Esophagus squamous epithelium (tissue), 4 donors: ENCODE data around the gene DDA1.

Experiments
- POLR2A ChIP-seq, 4 donors: fragments of 450-650 bp; IDR thresholded peaks; one replicate each; pipeline ENCODE4 v1.6.1; 2017; ENCODE audit warnings: antibody characterized with exemption in 4 of 4, mild to moderate bottlenecking in 4 of 4, moderate library complexity in 3 of 4
- TF ChIP-seq, protein P1 (sequence below), 6 experiments: fragments of 450-650 bp in 4 of 6; fragments of 200-600 bp in 2 of 6; sonication (generic) in 2 of 6; IDR thresholded peaks; one replicate each; pipeline ENCODE4 v1.5.1; 2016 to 2019; ENCODE audit warnings: antibody characterized with exemption in 6 of 6, mild to moderate bottlenecking in 4 of 6, moderate library complexity in 4 of 6

DNA sequence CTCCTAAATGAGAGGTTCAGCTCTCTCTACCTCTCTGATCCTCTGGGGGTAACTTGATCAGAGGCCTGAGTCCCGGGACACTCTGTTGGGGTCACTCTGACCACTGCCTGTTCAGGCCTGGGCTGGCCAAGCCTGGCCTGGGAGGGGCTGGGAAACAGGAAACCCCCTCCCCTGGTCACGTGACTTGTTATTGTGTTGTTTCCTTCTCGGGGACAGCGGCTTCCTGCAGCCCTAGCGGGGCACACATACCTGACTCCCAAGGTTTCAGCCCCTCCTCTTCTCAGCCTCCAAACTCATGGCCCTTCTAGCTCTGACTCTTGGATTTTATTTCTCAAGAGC is 44.8 kb upstream of the DDA1 start, which contains the start of gene USHBP1:
- TF ChIP-seq, protein P1, sequence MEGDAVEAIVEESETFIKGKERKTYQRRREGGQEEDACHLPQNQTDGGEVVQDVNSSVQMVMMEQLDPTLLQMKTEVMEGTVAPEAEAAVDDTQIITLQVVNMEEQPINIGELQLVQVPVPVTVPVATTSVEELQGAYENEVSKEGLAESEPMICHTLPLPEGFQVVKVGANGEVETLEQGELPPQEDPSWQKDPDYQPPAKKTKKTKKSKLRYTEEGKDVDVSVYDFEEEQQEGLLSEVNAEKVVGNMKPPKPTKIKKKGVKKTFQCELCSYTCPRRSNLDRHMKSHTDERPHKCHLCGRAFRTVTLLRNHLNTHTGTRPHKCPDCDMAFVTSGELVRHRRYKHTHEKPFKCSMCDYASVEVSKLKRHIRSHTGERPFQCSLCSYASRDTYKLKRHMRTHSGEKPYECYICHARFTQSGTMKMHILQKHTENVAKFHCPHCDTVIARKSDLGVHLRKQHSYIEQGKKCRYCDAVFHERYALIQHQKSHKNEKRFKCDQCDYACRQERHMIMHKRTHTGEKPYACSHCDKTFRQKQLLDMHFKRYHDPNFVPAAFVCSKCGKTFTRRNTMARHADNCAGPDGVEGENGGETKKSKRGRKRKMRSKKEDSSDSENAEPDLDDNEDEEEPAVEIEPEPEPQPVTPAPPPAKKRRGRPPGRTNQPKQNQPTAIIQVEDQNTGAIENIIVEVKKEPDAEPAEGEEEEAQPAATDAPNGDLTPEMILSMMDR (IDR thresholded peaks at IDR 0.05), result no peak
- TF ChIP-seq POLR2A (IDR thresholded peaks at IDR 0.05), result no peak
